ENCODE data around the gene VASH1.

VASH1 gene

GRCh38 chr14:76806446-76806845 is 45.2 kb downstream of the VASH1 start:
- Histone ChIP-seq H3K27me3 (ENCODE audit: insufficient read depth, poor library complexity, severe bottlenecking) (no peaks in the 10 kb centered on the region), H3K4me3 (replicated peaks; ENCODE audit: insufficient read depth, low read length) (no peak overlapping the region), H3K27ac (replicated peaks) (no peak overlapping the region)
- no peak for TF ChIP-seq POLR2AphosphoS5 (IDR thresholded peaks at IDR 0.05; ENCODE audit: low read depth)
- no peak for TF ChIP-seq SPI1 (IDR thresholded peaks at IDR 0.05; ENCODE audit: borderline replicate concordance, low read depth)
- TF ChIP-seq GABPA (IDR thresholded peaks at IDR 0.05; ENCODE audit: low read depth): no peak
- TF ChIP-seq CTCF (IDR thresholded peaks at IDR 0.05; ENCODE audit: insufficient read depth, low read length): no peak
- no peak for TF ChIP-seq REST (IDR thresholded peaks at IDR 0.05; ENCODE audit: insufficient replicate concordance, low read depth)
- DNase-seq (ENCODE audit: low read depth in 1 of 2, low spot score in 1 of 2): no peak

GRCh38 chr14:76808011-76808410 is 46.7 kb downstream of the VASH1 start:
- TF ChIP-seq SPI1 (IDR thresholded peaks at IDR 0.05; ENCODE audit: borderline replicate concordance, low read depth) (no peak), POLR2AphosphoS5 (IDR thresholded peaks at IDR 0.05; ENCODE audit: low read depth) (no peak), CTCF (IDR thresholded peaks at IDR 0.05; ENCODE audit: insufficient read depth, low read length) (no peak), REST (IDR thresholded peaks at IDR 0.05; ENCODE audit: insufficient replicate concordance, low read depth) (no peak), GABPA (IDR thresholded peaks at IDR 0.05; ENCODE audit: low read depth) (no peak)
- Histone ChIP-seq H3K27ac (replicated peaks) (no peak overlapping the region), H3K27me3 (ENCODE audit: insufficient read depth, poor library complexity, severe bottlenecking) (no peaks in the 10 kb centered on the region), H3K4me3 (replicated peaks; ENCODE audit: insufficient read depth, low read length) (no peak overlapping the region)
- no peak for DNase-seq (ENCODE audit: low read depth in 1 of 2, low spot score in 1 of 2)

- Histone ChIP-seq H3K4me3 (replicated peaks; ENCODE audit: insufficient read depth, low read length) (no peak overlapping the region), H3K27ac (replicated peaks) (no peak overlapping the region), H3K27me3 (ENCODE audit: insufficient read depth, poor library complexity, severe bottlenecking) (no peaks in the 10 kb centered on the region)
- DNase-seq (ENCODE audit: low read depth in 1 of 2, low spot score in 1 of 2): no peak
- TF ChIP-seq CTCF (IDR thresholded peaks at IDR 0.05; ENCODE audit: insufficient read depth, low read length): no peak
- TF ChIP-seq POLR2AphosphoS5 (IDR thresholded peaks at IDR 0.05; ENCODE audit: low read depth): no peak
- TF ChIP-seq REST (IDR thresholded peaks at IDR 0.05; ENCODE audit: insufficient replicate concordance, low read depth): no peak
- TF ChIP-seq GABPA (IDR thresholded peaks at IDR 0.05; ENCODE audit: low read depth): no peak
- TF ChIP-seq SPI1 (IDR thresholded peaks at IDR 0.05; ENCODE audit: borderline replicate concordance, low read depth): no peak
Measured at GRCh38 chr14:76808990-76809389, 47.7 kb downstream of the VASH1 start.
